Measurements from ENCODE around the gene FOXL2. TPM values are rescaled to one million over a fixed set of nuclear protein-coding genes. Genes with fewer than 3 reads are reported as not detected.

FOXL2 gene
- total and polyA plus RNA-seq, 9 of the 15 experiments (the other 6 are each of a cell fraction or from before 2014, with no cell fraction given), result 0.27 to 22.1 (median 3.2) TPM

- Histone ChIP-seq H3K27me3 (ENCODE audit: control insufficient read depth in 2 of 2, insufficient read depth in 2 of 2, low read length in 2 of 2) (peaks cover 0 to 5% of the 10 kb centered on the region in 2 experiments; a peak in 1 of 5 replicates), H3K79me2 (ENCODE audit: control insufficient read depth, insufficient read depth, low read length) (no peaks in the 10 kb centered on the region), H3K4me2 (ENCODE audit: insufficient read depth, low read length) (no peak overlapping the region), H3K4me3 (no peak overlapping the region), H3K9ac (ENCODE audit: insufficient read depth in 1 of 2, low read depth in 2 of 2, low read length in 2 of 2) (0 out of 4 replicates have a peak overlapping the region, but pooled peaks of 1 of the 2 experiments have one; percentile 6), H3K4me1 (replicated peaks in 1 of 2; ENCODE audit: control insufficient read depth in 2 of 2, insufficient read depth in 2 of 2, low read length in 2 of 2) (no peaks in the 10 kb centered on the region), H3K9me1 (ENCODE audit: control insufficient read depth, insufficient read depth, low read length) (no peaks in the 10 kb centered on the region), H3K36me3 (ENCODE audit: control insufficient read depth, insufficient read depth, low read length) (no peaks in the 10 kb centered on the region), H3K27ac (ENCODE audit: extremely low read depth, low read depth, low read length) (no peak overlapping the region), H3K9me3 (replicated peaks; ENCODE audit: control insufficient read depth, insufficient read depth, low read depth, low read length) (no peaks in the 10 kb centered on the region), H4K20me1 (replicated peaks; ENCODE audit: control insufficient read depth, insufficient read depth, low read length) (no peaks in the 10 kb centered on the region), H2AFZ (ENCODE audit: low read depth, low read length) (no peak overlapping the region)
- WGBS (ENCODE audit: insufficient coverage, low coverage, missing lambda C conversion rate), result 12% methylated on average over 6 of the region's 6 CpGs
- ATAC-seq (no peak), DNase-seq (ENCODE audit: extremely low read depth in 1 of 4, low spot score in 3 of 4) (no peak), FAIRE-seq (no peak)
- intact Hi-C loops (cut with micrococcal nuclease), result no loop called here
- TF ChIP-seq KLF1 (tag; IDR thresholded peaks at IDR 0.05) (no peak), PYGO2 (tag; IDR thresholded peaks at IDR 0.05) (no peak), STAT5A (IDR thresholded peaks at IDR 0.05; ENCODE audit: borderline replicate concordance, low read length) (no peak), HDGF (IDR thresholded peaks at IDR 0.05) (no peak), XRCC4 (IDR thresholded peaks at IDR 0.05; ENCODE audit: extremely low read depth, insufficient read depth, insufficient read length) (no peak), ELF4 (CRISPR knock-in tag; IDR thresholded peaks at IDR 0.05) (no peak), HNRNPK (IDR thresholded peaks at IDR 0.05; ENCODE audit: low read depth, low read length, poor library complexity, severe bottlenecking) (no peak), TAF1 (IDR thresholded peaks at IDR 0.05; ENCODE audit: control insufficient read depth, extremely low read depth, insufficient read depth, low read length, severe bottlenecking) (no peak)
- TF ChIP-seq, protein P1, sequence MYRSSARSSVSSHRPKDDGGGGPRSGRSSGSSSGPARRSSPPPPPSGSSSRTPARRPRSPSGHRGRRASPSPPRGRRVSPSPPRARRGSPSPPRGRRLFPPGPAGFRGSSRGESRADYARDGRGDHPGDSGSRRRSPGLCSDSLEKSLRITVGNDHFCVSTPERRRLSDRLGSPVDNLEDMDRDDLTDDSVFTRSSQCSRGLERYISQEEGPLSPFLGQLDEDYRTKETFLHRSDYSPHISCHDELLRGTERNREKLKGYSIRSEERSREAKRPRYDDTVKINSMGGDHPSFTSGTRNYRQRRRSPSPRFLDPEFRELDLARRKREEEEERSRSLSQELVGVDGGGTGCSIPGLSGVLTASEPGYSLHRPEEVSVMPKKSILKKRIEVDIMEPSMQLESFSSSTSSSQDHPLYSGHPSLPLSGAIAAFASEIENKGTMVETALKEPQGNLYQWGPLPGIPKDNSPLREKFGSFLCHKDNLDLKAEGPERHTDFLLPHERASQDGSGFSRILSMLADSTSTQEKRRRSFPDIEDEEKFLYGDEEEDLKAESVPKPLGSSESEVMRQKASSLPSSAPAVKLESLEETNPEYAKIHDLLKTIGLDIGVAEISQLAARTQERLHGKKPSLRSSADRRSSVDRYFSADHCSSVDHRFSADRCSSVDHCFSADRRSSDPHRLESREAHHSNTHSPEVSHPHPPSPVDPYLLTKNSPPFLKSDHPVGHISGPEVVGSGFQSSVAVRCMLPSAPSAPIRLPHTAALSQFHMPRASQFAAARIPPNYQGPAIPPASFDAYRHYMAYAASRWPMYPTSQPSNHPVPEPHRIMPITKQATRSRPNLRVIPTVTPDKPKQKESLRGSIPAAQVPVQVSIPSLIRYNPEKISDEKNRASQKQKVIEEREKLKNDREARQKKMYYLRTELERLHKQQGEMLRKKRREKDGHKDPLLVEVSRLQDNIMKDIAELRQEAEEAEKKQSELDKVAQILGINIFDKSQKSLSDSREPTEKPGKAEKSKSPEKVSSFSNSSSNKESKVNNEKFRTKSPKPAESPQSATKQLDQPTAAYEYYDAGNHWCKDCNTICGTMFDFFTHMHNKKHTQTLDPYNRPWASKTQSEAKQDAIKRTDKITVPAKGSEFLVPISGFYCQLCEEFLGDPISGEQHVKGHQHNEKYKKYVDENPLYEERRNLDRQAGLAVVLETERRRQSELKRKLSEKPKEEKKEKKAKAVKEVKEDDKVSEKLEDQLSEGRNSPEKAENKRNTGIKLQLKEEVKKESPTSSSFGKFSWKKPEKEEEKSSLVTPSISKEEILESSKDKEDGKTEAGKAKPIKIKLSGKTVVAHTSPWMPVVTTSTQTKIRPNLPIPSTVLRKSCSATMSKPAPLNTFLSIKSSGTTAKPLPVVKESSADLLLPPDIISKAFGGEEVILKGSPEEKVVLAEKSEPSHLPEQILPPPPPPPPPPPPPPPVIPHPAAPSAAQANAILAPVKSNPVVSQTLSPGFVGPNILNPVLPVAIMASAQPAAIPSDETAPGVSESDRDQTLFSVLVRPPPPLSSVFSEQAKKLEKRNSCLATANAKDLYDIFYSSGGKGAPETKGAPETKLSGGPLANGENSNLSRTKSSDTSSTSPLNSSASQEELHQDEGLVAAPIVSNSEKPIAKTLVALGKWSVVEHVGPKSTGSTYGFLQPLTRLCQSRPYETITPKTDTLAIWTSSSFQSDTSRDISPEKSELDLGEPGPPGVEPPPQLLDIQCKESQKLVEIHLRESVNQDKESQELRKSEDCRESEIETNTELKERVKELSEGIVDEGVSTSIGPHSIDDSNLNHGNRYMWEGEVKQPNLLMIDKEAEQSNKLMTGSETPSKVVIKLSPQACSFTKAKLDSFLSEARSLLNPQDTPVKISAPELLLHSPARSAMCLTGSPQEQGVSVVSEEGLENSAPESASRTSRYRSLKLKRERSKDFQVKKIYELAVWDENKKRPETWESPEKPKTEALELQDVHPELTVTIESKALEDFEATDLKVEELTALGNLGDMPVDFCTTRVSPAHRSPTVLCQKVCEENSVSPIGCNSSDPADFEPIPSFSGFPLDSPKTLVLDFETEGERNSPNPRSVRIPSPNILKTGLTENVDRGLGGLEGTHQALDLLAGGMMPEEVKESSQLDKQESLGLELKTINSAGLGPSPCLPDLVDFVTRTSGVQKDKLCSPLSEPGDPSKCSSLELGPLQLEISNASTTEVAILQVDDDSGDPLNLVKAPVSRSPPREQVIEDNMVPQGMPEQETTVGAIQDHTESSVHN (IDR thresholded peaks at IDR 0.05; ENCODE audit: borderline replicate concordance in 1 of 2, low read depth in 1 of 2), result no peak
- in situ Hi-C loops (cut with MboI), result no loop called here
- ChIA-PET CTCF (ENCODE audit: low intra/inter-chr PET ratio) (no interaction called here), POLR2A (interaction anchor here (0.6 to 0.7 kb wide), 4 partner anchors 12 to 68 kb away, joined by 3 read pairs; partner anchors contain the start of genes FOXL2 and FOXL2NB)
- no TSS peak for BruUV-seq (replicated peaks)
Measured at GRCh38 chr3:138971766-138972320, 24.9 kb upstream of the FOXL2 start.
